Kidney (tissue), 14 donors: ENCODE measurements around the gene HEATR3. TPM values are rescaled to one million over a fixed set of nuclear protein-coding genes. Genes with fewer than 3 reads are reported as not detected.

Experiments used
- DNase-seq, 5 donors: peaks; one replicate each; pipeline ENCODE4 v3.0.0-alpha.2; 2013 to 2020
- FAIRE-seq: peaks from 2 replicates; lab custom pipeline; 2012; peaks lifted over from hg19 to GRCh38; lab: Jason Lieb, UNC
- H3K27ac ChIP-seq, 2 donors: one replicate each; pipeline ENCODE4 v1.7.0; 2013; ENCODE audit warnings: low read depth in 2 of 2, low read length in 2 of 2, inconsistent platforms in 1 of 2
- H3K27me3 ChIP-seq: one replicate; pipeline ENCODE4 v1.7.1; 2013; ENCODE audit warnings: low read length, inconsistent platforms; ENCODE audit not compliant: control insufficient read depth, insufficient read depth
- H3K36me3 ChIP-seq, 3 donors: one replicate each; pipeline versions ENCODE4 v1.7.0 to v1.7.1; 2013; ENCODE audit warnings: low read length in 3 of 3, control low read depth in 1 of 3, inconsistent platforms in 1 of 3; ENCODE audit not compliant: insufficient read depth in 3 of 3, control insufficient read depth in 2 of 3
- H3K4me1 ChIP-seq, 3 donors: one replicate each; pipeline versions ENCODE4 v1.7.0 to v1.7.1; 2013; ENCODE audit warnings: low read length in 3 of 3, inconsistent platforms in 1 of 3, low read depth in 1 of 3; ENCODE audit not compliant: control insufficient read depth in 2 of 3, insufficient read depth in 2 of 3
- H3K4me3 ChIP-seq, 3 donors: one replicate each; pipeline versions ENCODE4 v1.7.0 to v1.8.1; 2013; ENCODE audit warnings: low read length in 3 of 3, control low read depth in 1 of 3, inconsistent platforms in 1 of 3
- H3K9ac ChIP-seq, 3 donors: one replicate each; pipeline versions ENCODE4 v1.7.0 to v1.7.1; 2013; ENCODE audit warnings: low read length in 3 of 3, control low read depth in 1 of 3, inconsistent platforms in 1 of 3
- H3K9me3 ChIP-seq, 3 donors: one replicate each; pipeline versions ENCODE4 v1.7.0 to v1.7.1; 2013; ENCODE audit warnings: low read length in 3 of 3, control low read depth in 1 of 3, inconsistent platforms in 1 of 3; ENCODE audit not compliant: control insufficient read depth in 2 of 3, insufficient read depth in 1 of 3
- CTCF ChIP-seq: IDR thresholded peaks from 3 replicates; pipeline ENCODE4 v1.5.1; 2012; ENCODE audit warnings: mild to moderate bottlenecking, moderate library complexity, borderline replicate concordance; ENCODE audit not compliant: insufficient read depth; ENCODE audit errors: extremely low read depth
- intact Hi-C: fragments of 100-400 bp; cut with DNase I; formaldehyde crosslinking; loops from one replicate; pipeline ENCODE4 v1.11.1; 2022
- polyA plus RNA-seq: library from polyadenylated mRNA; stranded (reverse); fragments of 350-450 nt; fragmentation: Illumina TruSeq; extraction: RNeasy Lipid Tissue Mini Kit (QIAGEN cat#74804); gene quantifications from one replicate; pipeline ENCODE4 v1.2.3, GENCODE V29; 2014; ENCODE audit warnings: low read depth, low replicate concordance; ENCODE audit not compliant: insufficient read depth
- total RNA-seq: library from RNA; stranded (reverse); fragmentation: NEBNext Ultra II Directional; extraction: Animal tissue kit (Norgen Biotek cat#: 25700); gene quantifications from one replicate; pipeline ENCODE4 v1.2.1, GENCODE V29; 2021
- donor health status: control.
- donor health status: control.
- donor health status: control.
- donor health status: control.
- donor health status: control.
- donor health status: DM: yes; HTN: yes; CAD: no.
- donor health status: Normal renal cell carcinoma (clear cell type).

The HEATR3 gene
- total and polyA plus RNA-seq, 2 donors from 2014 or later, result 8.9 to 19.5 TPM

- DNase-seq, result no peak
- H3K9ac ChIP-seq, result no peak overlapping the region
- peaks cover 7 to 52% (median 28%) of the 10 kb centered on the region in 3 donors for H3K36me3 ChIP-seq
- no peak overlapping the region for H3K27ac ChIP-seq
- intact Hi-C loops, result no loop called here
- no peaks in the 10 kb centered on the region for H3K9me3 ChIP-seq
- H3K27me3 ChIP-seq, result no peaks in the 10 kb centered on the region
- TF ChIP-seq CTCF, result no peak
- H3K4me3 ChIP-seq, result no peak overlapping the region
- FAIRE-seq, result no peak
- H3K4me1 ChIP-seq, result no peaks in the 10 kb centered on the region
These were observed 18.2 kb downstream of the HEATR3 start for GRCh38 chr16:50083996-50084395.

GRCh38 chr16:50086176-50086575 lies 20.4 kb downstream of the HEATR3 start:
- no peak overlapping the region for H3K27ac ChIP-seq
- no peak for TF ChIP-seq CTCF
- H3K36me3 ChIP-seq, result peaks cover 4 to 47% (median 25%) of the 10 kb centered on the region in 3 donors

GRCh38 chr16:50088302-50088701 lies 22.5 kb downstream of the HEATR3 start:
- no peaks in the 10 kb centered on the region for H3K9me3 ChIP-seq
- no peak overlapping the region for H3K27ac ChIP-seq
- TF ChIP-seq CTCF, result no peak
- no peak overlapping the region for H3K4me3 ChIP-seq
- no peaks in the 10 kb centered on the region for H3K27me3 ChIP-seq
- FAIRE-seq, result no peak
- H3K4me1 ChIP-seq, result no peaks in the 10 kb centered on the region
- DNase-seq, result no peak
- no peak overlapping the region for H3K9ac ChIP-seq
- intact Hi-C loops, result no loop called here
- peaks cover 4 to 47% (median 25%) of the 10 kb centered on the region in 3 donors for H3K36me3 ChIP-seq

More at GRCh38 chr16:50086176-50086575, 20.4 kb downstream of the HEATR3 start:
- Histone ChIP-seq H3K27me3 (no peaks in the 10 kb centered on the region), H3K4me1 (no peaks in the 10 kb centered on the region), H3K4me3 (no peak overlapping the region), H3K9ac (no peak overlapping the region), H3K9me3 (no peaks in the 10 kb centered on the region)
- FAIRE-seq, result no peak
- DNase-seq, result no peak
- intact Hi-C loops, result no loop called here

GRCh38 chr16:50092891-50093290 lies 27.1 kb downstream of the HEATR3 start:
- DNase-seq (no peak), FAIRE-seq (no peak)
- H3K36me3 ChIP-seq, result peaks cover 3 to 15% (median 14%) of the 10 kb centered on the region in 3 donors
- no peaks in the 10 kb centered on the region for H3K9me3 ChIP-seq
- peak overlapping the region; percentile 7 to 76 for H3K27ac ChIP-seq
- intact Hi-C loops, result no loop called here
- no peak for TF ChIP-seq CTCF
- no peaks in the 10 kb centered on the region for H3K27me3 ChIP-seq
- no peak overlapping the region for H3K9ac ChIP-seq
- no peak overlapping the region for H3K4me3 ChIP-seq
- no peaks in the 10 kb centered on the region for H3K4me1 ChIP-seq
